ENCODE data around the gene CHD9. TPM values are rescaled to one million over a fixed set of nuclear protein-coding genes. Genes with fewer than 3 reads are reported as not detected.
A peak's percentile ranks its signal among the peaks of the same experiment; 100 is the strongest.
"Not testable (repeated sequence)": the region's sequence is repeated elsewhere in the genome, so short reads cannot be mapped to it uniquely, and the experiment has no call there.

Gene CHD9
- polyA plus RNA-seq, 4 donors, result 48.6 to 61.7 (median 57.3) TPM

GRCh38 chr16:53261276-53261675, 206.5 kb downstream of the CHD9 start:
- DNase-seq (ENCODE audit: low read depth in 4 of 4, low spot score in 3 of 4), result no peak

DNA sequence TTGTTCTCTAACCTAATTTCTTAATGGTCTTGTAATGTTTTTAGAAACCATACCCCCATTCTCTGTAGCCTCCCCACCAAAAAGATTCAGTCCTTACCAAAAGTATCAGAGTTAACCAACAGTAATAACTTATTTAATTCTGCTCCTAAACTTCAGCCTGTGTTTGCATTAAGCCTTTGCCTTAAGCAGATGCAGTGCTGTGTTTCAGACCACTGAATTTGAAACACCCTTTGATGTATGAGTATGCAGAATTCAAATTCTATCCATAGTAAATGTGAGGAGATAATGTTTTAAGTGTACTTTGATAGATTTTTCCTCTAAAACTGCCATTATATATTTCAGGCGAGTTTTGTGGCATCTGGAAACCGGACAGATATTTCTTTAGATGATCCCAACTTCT, 207.9 kb downstream of the CHD9 start:
- DNase-seq (ENCODE audit: low read depth in 4 of 4, low spot score in 3 of 4), result no peak

DNA sequence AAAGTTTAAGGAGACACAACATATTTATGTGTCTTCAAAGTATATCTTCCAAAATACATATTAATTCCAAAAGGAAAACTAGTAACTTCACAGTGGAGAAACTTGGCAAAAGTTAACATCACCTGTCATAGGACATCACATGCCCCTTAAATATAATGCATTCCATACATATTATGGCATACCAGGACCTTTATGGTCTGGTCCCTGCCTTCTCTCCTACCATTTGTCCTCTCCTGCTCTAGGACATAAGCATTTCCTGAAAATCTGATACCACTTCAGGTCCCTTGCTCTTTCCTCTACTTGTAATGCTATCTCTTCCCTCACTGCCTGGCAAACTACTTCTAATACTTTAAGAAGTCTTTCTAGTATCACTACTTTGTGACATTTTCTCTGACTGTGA, 211.4 kb downstream of the CHD9 start:
- no peak for DNase-seq (ENCODE audit: low read depth in 4 of 4, low spot score in 3 of 4)

DNA sequence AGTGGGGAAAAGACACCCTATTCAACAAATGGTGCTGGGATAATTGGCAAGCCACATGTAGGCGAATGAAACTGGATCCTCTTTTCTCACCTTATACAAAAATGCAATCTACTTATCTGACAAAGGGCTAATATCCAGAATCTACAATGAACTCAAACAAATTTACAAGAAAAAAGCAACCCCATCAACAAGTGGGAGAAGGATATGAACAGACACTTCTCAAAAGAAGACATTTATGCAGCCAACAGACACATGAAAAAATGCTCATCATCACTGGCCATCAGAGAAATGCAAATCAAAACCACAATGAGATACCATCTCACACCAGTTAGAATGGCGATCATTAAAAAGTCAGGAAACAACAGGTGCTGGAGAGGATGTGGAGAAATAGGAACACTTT, 223.7 kb downstream of the CHD9 start:
- not testable (repeated sequence) for DNase-seq (ENCODE audit: low read depth in 4 of 4, low spot score in 3 of 4)

GRCh38 chr16:53281280-53281679, 226.5 kb downstream of the CHD9 start:
- no peak for DNase-seq (ENCODE audit: low read depth in 4 of 4, low spot score in 3 of 4)

GRCh38 chr16:53281859-53282258, 227.1 kb downstream of the CHD9 start:
- DNase-seq (ENCODE audit: low read depth in 4 of 4, low spot score in 3 of 4), result no peak

GRCh38 chr16:53282328-53282727, 227.5 kb downstream of the CHD9 start:
- no peak for DNase-seq (ENCODE audit: low read depth in 4 of 4, low spot score in 3 of 4)

- peak; percentile 3 to 18 (median 12) for DNase-seq (ENCODE audit: low read depth in 4 of 4, low spot score in 3 of 4)
Observed at GRCh38 chr16:53282975-53283946, 228.5 kb downstream of the CHD9 start.

DNA sequence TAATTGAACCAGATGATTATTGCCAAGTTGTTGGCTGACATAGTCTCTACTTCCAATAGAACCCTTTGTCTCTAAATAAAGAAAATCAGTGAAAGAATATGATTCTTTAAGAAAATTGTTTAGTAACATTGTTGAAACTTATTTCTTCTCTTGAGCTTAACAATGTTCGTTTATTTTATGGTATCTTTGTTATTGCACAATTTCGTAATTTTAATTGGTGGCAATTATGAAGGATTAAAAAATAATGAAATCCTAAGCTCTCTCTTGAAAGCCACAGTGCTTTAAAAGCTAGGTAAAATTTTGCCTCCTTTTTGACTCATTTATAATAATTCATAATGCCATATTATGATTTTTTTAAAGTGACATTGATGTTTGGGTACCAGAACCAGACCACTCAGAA, 230.4 kb downstream of the CHD9 start:
- no peak for DNase-seq (ENCODE audit: low read depth in 4 of 4, low spot score in 3 of 4)

DNA sequence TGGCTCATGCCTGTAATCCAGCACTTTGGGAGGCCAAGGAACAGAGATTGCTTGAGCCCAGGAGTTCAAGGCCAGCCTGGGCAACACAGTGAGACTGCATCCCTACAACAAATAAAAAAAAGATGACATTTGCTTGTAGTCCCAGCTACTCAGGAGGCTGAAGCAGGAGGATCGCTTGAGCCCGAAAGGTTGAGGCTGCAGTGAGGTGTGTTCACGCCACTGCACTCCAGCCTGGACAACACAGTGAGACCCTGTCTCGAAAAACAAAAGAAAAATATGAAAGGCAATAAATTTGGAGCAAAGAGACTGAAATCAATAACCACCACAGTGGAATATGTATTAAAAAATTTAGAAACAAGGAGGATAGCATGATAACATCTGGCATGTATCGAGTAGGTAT, 235.7 kb downstream of the CHD9 start:
- DNase-seq (ENCODE audit: low read depth in 4 of 4, low spot score in 3 of 4), result no peak

- no peak for DNase-seq (ENCODE audit: low read depth in 4 of 4, low spot score in 3 of 4)
Observed at GRCh38 chr16:53291757-53292392, 237.1 kb downstream of the CHD9 start.

GRCh38 chr16:53297477-53297876, 242.7 kb downstream of the CHD9 start:
- no peak for DNase-seq (ENCODE audit: low read depth in 4 of 4, low spot score in 3 of 4)

GRCh38 chr16:53304334-53304733, 249.5 kb downstream of the CHD9 start:
- DNase-seq (ENCODE audit: low read depth in 4 of 4, low spot score in 3 of 4), result no peak

DNA sequence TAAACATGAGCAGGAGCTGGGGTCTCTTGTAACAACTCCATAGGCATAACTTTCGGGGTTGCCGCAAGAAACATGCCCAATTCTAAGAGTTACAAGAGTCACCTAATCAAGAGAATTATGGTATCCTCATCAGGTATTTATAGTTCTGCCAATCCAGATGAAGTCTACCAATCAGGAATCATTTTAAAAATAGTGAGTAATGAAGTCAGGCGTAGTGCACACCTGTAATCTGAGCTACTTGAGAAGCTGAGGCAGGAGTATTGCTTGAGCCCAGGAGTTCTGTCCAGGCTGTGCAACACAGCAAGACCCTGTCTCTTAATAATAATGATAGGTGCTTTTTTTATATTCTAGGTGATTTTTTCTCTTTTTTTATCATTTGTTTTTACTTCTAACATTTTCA, 251.0 kb downstream of the CHD9 start:
- DNase-seq (ENCODE audit: low read depth in 4 of 4, low spot score in 3 of 4), result no peak

DNA sequence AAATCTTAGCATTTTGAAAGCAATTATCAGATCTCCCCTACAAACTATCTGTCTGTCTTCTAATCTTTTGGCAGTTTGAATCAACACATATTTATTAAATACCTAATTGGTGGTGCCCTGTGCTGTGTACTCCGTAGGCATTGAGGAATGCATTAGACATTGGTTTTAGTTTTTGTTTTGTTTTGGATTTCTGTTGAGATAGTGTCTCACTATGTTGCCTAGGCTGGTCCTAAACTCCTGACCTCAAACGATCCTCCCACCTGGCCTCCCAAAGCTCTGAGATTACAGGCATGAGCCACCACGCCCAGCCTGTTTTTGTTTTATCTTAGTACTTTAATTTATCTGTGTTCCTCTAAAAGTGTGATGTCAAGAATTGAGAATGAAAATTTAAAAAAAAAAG, 254.7 kb downstream of the CHD9 start:
- DNase-seq (ENCODE audit: low read depth in 4 of 4, low spot score in 3 of 4), result no peak

GRCh38 chr16:53320992-53321391, 266.2 kb downstream of the CHD9 start:
- no peak for DNase-seq (ENCODE audit: low read depth in 4 of 4, low spot score in 3 of 4)

DNA sequence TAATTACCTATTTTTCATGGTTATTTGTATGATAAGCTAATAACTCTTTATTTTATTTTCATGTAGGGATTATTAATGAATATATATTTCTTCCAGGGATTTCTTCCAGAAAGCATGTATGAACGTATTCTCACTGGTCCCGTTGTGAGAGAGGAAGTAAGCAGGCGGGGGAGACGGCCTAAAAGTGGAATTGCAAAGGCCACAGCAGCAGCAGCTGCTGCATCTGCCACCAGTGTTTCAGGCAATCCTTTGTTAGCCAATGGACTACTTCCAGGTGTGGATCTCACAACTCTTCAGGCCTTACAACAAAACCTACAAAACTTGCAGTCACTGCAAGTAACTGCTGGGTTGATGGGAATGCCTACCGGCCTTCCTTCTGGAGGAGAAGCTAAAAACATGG, 269.1 kb downstream of the CHD9 start:
- DNase-seq (ENCODE audit: low read depth in 4 of 4, low spot score in 3 of 4), result no peak

GRCh38 chr16:53330991-53331390, 276.2 kb downstream of the CHD9 start:
- DNase-seq (ENCODE audit: low read depth in 4 of 4, low spot score in 3 of 4), result not testable (repeated sequence)

DNA sequence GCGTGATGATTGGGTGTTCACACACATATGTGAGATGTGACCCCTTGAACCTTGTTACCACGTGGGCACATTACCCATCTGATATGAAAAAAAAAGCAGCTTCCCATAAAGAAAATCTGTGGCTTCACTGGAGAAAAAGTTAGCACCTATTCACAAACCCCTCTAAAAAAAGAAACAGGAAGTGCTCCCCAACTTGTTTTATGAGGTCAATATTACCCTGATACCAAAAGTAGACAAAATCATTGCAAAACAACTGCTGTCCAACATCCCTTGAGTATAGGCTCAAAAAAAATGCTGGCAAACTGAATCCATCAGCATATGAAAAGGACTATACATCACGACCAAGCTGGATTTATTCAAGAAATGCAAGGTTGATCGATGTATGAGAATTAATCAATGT, 279.8 kb downstream of the CHD9 start:
- DNase-seq (ENCODE audit: low read depth in 4 of 4, low spot score in 3 of 4), result no peak

DNA sequence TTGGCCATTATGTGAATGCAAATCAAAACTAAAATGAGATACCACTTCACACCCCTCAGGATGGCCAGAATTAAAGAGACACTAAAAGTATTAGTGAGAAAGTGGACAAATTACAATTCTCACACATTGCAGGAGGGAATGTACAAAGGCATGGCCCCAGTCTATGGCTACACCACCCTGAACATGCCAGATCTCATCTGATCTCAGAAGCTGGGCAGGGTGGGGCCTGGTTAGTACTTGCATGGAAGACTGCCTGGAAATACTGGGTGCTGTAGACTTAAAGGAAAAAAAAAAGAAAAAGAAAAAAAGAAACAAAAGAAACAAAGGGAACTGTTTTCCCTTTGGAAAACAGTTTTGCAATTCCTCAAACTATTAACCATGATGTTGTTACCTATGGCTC, 282.5 kb downstream of the CHD9 start:
- no peak for DNase-seq (ENCODE audit: low read depth in 4 of 4, low spot score in 3 of 4)

- DNase-seq (ENCODE audit: low read depth in 4 of 4, low spot score in 3 of 4), result no peak
Observed at GRCh38 chr16:53341792-53342191, 287.0 kb downstream of the CHD9 start.

- DNase-seq (ENCODE audit: low read depth in 4 of 4, low spot score in 3 of 4), result no peak
Observed at GRCh38 chr16:53355064-53355463, 300.3 kb downstream of the CHD9 start.
